Measurements from ENCODE around the gene SPRYD3. TPM values are rescaled to one million over a fixed set of nuclear protein-coding genes. Genes with fewer than 3 reads are reported as not detected.

SPRYD3 gene
- total RNA-seq, 1 donor from 2014 or later: 30.0 TPM

GRCh38 chr12:53063708-53064612 lies 15.2 kb downstream of the SPRYD3 start:
- intact Hi-C loops (cut with micrococcal nuclease): no loop called here

DNA sequence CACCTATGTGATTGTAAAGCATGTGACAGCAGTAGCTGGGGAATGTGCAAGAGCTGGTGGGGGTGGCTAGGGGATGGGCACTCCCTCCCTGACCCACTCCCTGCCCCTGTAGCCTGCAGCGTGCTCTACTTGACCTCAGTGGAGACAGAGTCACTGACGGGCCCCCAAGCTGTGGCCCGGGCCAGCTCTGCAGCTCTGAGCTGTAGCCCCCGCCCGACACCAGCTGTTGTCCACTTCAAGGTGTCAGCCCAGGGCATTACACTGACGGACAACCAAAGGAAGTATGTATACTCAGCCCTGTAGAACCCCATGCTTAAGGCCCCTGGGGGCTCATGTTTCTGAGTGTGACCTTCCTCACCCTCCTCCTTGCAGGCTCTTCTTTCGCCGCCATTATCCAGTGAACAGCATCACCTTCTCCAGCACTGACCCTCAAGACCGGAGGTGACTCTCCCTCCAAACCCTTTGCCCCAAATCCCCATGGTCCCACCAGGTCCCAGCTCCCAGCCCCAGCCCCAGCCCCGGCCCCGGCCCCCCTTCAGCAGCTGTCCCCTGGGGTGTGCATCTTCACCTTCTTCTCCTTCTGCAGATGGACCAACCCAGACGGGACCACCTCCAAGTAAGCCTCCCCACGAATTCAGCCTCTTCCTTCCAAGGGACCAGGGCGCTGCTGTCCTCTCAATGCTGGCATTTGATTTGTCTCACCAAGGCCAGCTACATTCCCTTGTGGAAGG lies 16.0 kb downstream of the SPRYD3 start:
- intact Hi-C loops (cut with micrococcal nuclease): no loop called here

- intact Hi-C loops (cut with micrococcal nuclease): no loop called here
These were observed 16.9 kb downstream of the SPRYD3 start for GRCh38 chr12:53062011-53062961.

GRCh38 chr12:53061404-53062010 lies 17.7 kb downstream of the SPRYD3 start:
- intact Hi-C loops (cut with micrococcal nuclease): no loop called here

GRCh38 chr12:53060721-53061276 lies 18.4 kb downstream of the SPRYD3 start:
- intact Hi-C loops (cut with micrococcal nuclease): no loop called here

DNA sequence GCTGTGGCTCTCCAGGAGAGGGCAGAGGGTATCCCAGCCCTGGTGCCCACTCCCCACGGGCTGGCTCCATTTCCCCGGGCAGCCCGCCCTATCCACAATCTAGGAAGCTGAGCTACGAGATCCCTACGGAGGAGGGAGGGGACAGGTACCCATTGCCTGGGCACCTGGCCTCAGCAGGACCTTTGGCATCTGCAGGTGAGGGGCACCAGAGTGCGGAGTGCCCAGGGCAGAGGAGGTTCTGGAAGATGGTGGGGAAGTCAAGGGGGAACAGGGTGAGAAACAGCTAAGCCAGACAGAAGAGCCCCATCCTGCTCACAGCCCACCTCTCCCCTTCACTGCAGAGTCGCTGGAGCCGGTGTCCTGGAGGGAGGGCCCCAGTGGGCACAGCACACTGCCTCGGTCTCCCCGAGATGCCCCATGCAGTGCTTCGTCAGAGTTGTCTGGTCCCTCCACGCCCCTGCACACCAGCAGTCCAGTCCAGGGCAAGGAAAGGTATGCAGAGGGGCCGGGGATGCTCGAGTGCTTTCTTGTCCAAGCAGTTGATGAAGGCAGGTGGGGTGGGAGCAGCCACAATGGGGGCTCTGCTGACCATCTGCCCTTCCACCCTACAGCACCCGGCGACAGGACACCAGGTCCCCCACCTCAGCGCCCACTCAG lies 19.0 kb downstream of the SPRYD3 start:
- intact Hi-C loops (cut with micrococcal nuclease): no loop called here

- intact Hi-C loops (cut with micrococcal nuclease): no loop called here
These were observed 19.6 kb downstream of the SPRYD3 start for GRCh38 chr12:53059434-53060063.

GRCh38 chr12:53058674-53059433 lies 20.3 kb downstream of the SPRYD3 start:
- intact Hi-C loops (cut with micrococcal nuclease): no loop called here

GRCh38 chr12:53057816-53058500 lies 21.2 kb downstream of the SPRYD3 start:
- intact Hi-C loops (cut with micrococcal nuclease): no loop called here

DNA sequence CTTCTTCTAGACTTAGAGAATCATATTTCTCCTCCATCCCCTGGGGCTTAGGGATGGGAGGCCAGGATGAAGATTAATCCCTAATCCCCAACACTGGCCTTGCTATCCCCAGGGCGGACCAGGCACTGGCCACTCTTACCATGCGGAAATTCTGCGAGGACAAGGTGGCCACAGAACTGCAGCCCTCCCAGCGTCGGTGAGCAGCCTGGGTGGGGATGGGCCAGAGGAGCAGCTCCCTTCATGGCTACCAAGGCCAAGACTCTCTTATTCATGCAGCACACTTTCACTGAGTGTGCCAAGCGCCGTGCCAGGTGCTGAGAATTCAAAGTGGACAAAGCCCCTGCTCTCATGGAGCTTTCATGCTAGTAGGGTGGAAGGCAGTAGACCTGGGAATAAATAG lies 22.3 kb downstream of the SPRYD3 start:
- intact Hi-C loops (cut with micrococcal nuclease): no loop called here

GRCh38 chr12:53056296-53056695 lies 22.9 kb downstream of the SPRYD3 start:
- intact Hi-C loops (cut with micrococcal nuclease): no loop called here

DNA sequence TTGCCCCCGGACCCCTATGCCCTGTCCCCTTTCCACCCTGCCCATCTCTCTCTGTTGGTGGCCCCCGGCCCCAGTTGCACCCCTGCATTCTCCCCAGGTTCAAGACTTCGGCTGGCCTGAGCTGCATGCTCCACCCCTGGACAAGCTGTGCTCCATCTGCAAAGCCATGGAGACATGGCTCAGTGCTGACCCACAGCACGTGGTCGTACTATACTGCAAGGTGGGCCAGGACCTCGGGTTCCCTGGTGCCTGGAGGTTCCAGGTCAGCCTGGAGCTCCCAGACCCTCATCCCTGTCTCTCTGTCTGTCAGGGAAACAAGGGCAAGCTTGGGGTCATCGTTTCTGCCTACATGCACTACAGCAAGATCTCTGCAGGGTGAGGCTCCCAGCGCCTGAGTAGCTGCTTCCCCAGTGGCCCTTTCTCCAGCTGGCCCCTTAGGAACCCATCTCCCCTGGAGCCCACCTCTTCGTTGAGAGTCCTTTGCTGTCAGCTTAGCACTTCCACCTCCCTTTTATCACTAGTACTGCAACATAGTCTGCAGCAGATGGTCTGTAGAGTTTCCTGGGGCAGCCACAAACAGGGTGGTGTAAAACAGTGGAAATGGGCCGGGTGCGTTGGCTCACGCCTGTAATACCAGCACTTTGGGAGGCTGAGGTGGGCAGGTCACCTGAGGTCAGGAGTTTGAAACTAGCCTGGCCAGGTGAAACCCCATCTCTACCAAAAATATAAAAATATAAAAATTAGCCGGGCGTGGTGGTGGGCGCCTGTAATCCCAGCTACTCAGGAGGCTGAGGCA lies 23.5 kb downstream of the SPRYD3 start:
- intact Hi-C loops (cut with micrococcal nuclease): no loop called here

GRCh38 chr12:53054112-53054878 lies 24.9 kb downstream of the SPRYD3 start:
- intact Hi-C loops (cut with micrococcal nuclease): loop anchor here (1.0 to 5.0 kb wide), 2 partner anchors 25 to 47 kb away; partner anchors contain the start of genes EIF4B and SPRYD3

- intact Hi-C loops (cut with micrococcal nuclease): loop anchor here (1.0 to 5.0 kb wide), 2 partner anchors 26 to 46 kb away; partner anchors contain the start of genes EIF4B and SPRYD3
These were observed 25.7 kb downstream of the SPRYD3 start for GRCh38 chr12:53053218-53054111.

Data from T-helper 2 cell treated with Interferon-gamma antibody and Interleukin-4, amounts not matched to agents 100 ng/mL and 5 ng/mL, for 36 hours (primary cell).